ENCODE measurements around the gene COX17.
"Not testable (repeated sequence)": the region's sequence is repeated elsewhere in the genome, so short reads cannot be mapped to it uniquely, and the experiment has no call there.

COX17 gene

DNA sequence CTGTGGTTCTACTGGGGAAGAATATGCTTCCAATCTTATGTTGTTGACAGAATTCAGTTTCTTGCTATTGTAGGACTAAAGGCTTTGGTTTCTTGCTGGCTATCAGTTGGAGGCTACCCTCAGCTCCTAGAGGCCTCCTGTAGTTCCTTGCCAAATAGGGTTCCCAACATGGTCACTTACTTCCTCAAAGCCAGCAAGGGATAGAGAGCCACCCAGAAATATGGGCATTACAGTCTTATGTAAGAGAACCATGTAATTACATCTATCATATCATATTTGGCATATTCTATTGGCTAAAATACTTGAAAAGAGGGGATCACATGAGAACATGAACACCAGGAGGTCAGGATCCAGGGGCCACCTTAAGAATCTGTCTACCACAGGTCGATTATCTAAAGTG lies 6.2 kb upstream of the COX17 start:
- Mint-ChIP-seq H3K4me1 (ENCODE audit: low read depth) (no peaks in the 10 kb centered on the region), H3K4me3 (no peak overlapping the region), H3K9me3 (no peaks in the 10 kb centered on the region), H3K36me3 (ENCODE audit: low read depth) (no peaks in the 10 kb centered on the region), H3K27ac (no peak overlapping the region), H3K27me3 (peaks cover 9% of the 10 kb centered on the region)
- DNase-seq, result no peak

GRCh38 chr3:119681279-119681678 lies 4.1 kb upstream of the COX17 start:
- Mint-ChIP-seq H3K27ac (no peak overlapping the region), H3K36me3 (ENCODE audit: low read depth) (peaks cover 8% of the 10 kb centered on the region), H3K4me1 (ENCODE audit: low read depth) (peaks cover 11% of the 10 kb centered on the region), H3K4me3 (no peak overlapping the region), H3K9me3 (no peaks in the 10 kb centered on the region), H3K27me3 (no peaks in the 10 kb centered on the region)
- no peak for DNase-seq

GRCh38 chr3:119679874-119680273 lies 2.7 kb upstream of the COX17 start:
- no peaks in the 10 kb centered on the region for H3K9me3 Mint-ChIP-seq
- H3K27ac Mint-ChIP-seq, result no peak overlapping the region
- H3K36me3 Mint-ChIP-seq (ENCODE audit: low read depth), result peaks cover 20% of the 10 kb centered on the region
- DNase-seq, result no peak
- no peaks in the 10 kb centered on the region for H3K27me3 Mint-ChIP-seq
- H3K4me3 Mint-ChIP-seq, result no peak overlapping the region
- peaks cover 25% of the 10 kb centered on the region for H3K4me1 Mint-ChIP-seq (ENCODE audit: low read depth)

- Mint-ChIP-seq H3K36me3 (ENCODE audit: low read depth) (peaks cover 37% of the 10 kb centered on the region), H3K4me1 (ENCODE audit: low read depth) (peaks cover 30% of the 10 kb centered on the region)
- H3K4me3 Mint-ChIP-seq, DNase-seq, H3K9me3 Mint-ChIP-seq, H3K27ac Mint-ChIP-seq, H3K27me3 Mint-ChIP-seq: not testable (repeated sequence)
Observed at GRCh38 chr3:119678209-119678608, 1.0 kb upstream of the COX17 start.

DNA sequence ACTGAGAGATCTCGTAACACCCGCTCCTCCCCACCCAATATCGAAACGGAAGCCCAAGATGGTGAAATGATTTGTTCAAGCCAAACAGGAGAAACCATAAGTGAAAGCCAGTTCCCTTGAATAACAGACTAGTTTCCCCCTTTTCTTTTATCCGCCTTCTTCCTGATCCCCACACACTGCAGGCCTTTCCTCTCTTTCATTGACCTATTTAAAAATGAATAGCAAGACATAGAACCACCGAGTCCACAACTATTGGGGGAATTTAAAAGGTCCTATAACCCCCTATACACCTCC lies 382 bp upstream of the COX17 start:
- peak overlapping the region; percentile 94 for H3K4me3 Mint-ChIP-seq
- peaks cover 43% of the 10 kb centered on the region for H3K36me3 Mint-ChIP-seq (ENCODE audit: low read depth)
- H3K27ac Mint-ChIP-seq, result peak overlapping the region; percentile 98
- H3K27me3 Mint-ChIP-seq, result no peaks in the 10 kb centered on the region
- H3K9me3 Mint-ChIP-seq, result no peaks in the 10 kb centered on the region
- no peak for DNase-seq
- peaks cover 36% of the 10 kb centered on the region for H3K4me1 Mint-ChIP-seq (ENCODE audit: low read depth)

DNA sequence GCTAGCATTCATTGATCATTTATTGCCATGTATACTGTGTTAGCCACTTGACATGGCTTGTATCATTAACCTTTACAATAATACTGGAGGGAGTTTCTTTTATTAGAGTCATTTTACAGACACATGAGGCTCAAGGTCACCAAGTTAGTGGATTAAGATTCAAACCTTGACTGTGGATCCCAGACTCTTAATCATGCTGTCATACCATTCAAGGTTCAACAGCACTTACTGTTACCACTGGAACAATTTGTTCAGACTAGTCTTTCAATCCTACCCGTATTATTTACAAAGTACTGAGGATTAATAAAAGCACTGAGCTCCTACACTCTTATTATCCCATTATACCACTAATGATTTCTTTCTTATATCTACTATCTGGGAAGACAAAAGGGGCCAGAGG lies 1.2 kb downstream of the COX17 start:
- Mint-ChIP-seq H3K36me3 (ENCODE audit: low read depth) (peaks cover 59% of the 10 kb centered on the region), H3K9me3 (no peaks in the 10 kb centered on the region), H3K27ac (peak overlapping the region; percentile 98), H3K4me1 (ENCODE audit: low read depth) (peaks cover 47% of the 10 kb centered on the region), H3K4me3 (peak overlapping the region; percentile 94), H3K27me3 (no peaks in the 10 kb centered on the region)
- no peak for DNase-seq

GRCh38 chr3:119675188-119675874 lies 1.9 kb downstream of the COX17 start:
- Mint-ChIP-seq H3K27ac (peak overlapping the region; percentile 98), H3K4me1 (ENCODE audit: low read depth) (peaks cover 50% of the 10 kb centered on the region), H3K4me3 (peak overlapping the region; percentile 94), H3K36me3 (ENCODE audit: low read depth) (peaks cover 65% of the 10 kb centered on the region), H3K9me3 (no peaks in the 10 kb centered on the region), H3K27me3 (no peaks in the 10 kb centered on the region)
- DNase-seq, result no peak

DNA sequence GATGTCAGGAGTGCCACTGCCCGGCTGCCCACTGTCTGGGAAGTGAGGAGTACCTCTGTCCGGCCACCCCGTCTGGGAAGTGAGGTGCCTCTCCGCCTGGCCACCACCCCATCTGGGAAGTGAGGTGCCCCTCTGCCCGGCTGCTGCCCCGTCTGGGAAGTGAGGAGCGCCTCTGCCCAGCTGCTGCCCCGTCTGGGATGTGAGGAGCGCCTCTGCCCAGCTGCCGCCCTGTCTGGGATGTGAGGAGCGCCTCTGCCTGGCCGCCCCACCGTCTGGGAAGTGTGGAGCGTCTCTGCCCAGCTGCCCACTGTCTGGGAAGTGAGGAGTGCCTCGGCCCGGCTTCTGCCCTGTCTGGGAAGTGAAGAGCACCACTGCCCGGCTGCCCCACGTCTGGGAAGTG lies 3.3 kb downstream of the COX17 start:
- Mint-ChIP-seq H3K4me1 (ENCODE audit: low read depth) (peaks cover 56% of the 10 kb centered on the region), H3K27me3 (no peaks in the 10 kb centered on the region), H3K27ac (peak overlapping the region; percentile 77), H3K36me3 (ENCODE audit: low read depth) (peaks cover 79% of the 10 kb centered on the region), H3K4me3 (no peak overlapping the region), H3K9me3 (no peaks in the 10 kb centered on the region)
- DNase-seq, result no peak

- Mint-ChIP-seq H3K4me3 (no peak overlapping the region), H3K27me3 (no peaks in the 10 kb centered on the region), H3K4me1 (ENCODE audit: low read depth) (peaks cover 55% of the 10 kb centered on the region), H3K27ac (peak overlapping the region; percentile 77), H3K9me3 (no peaks in the 10 kb centered on the region), H3K36me3 (ENCODE audit: low read depth) (peaks cover 85% of the 10 kb centered on the region)
- DNase-seq, result no peak
Observed at GRCh38 chr3:119672776-119673175, 4.4 kb downstream of the COX17 start.

DNA sequence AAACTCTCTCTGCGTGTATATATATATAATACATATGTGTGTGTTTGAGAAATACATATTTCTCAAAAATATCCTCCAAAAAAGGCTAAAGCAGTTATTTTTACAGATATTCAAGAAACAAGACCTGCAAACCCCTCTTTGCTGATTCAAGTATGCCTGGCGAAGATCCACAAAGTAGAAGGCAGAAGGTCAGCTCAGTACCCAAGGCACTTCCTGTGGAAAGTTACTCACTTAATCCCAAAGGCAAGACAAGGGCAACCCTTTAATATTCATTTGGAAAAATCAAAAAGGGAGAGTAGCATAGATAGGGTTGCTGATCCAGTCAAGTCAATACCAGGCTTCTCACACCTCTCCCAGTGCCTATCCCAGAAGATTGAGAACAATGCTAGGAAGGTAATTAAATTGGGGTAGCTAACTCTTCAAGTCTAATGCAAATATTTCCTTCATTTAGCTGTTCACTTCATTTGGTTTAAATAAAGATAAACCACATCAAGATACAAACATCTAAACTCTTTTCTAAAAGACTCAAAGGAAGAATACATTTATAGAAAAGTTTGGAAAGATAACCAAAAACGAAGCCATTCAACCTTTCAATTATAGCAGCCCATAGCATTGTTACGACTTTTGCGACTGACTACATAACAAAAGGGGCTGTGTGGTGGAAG lies 7.2 kb downstream of the COX17 start:
- no peak for DNase-seq
- Mint-ChIP-seq H3K9me3 (no peaks in the 10 kb centered on the region), H3K4me1 (ENCODE audit: low read depth) (peaks cover 32% of the 10 kb centered on the region), H3K27me3 (no peaks in the 10 kb centered on the region), H3K36me3 (ENCODE audit: low read depth) (peaks cover 80% of the 10 kb centered on the region), H3K27ac (peak overlapping the region; percentile 69), H3K4me3 (no peak overlapping the region)

- Mint-ChIP-seq H3K4me1 (ENCODE audit: low read depth) (peaks cover 10% of the 10 kb centered on the region), H3K27me3 (no peaks in the 10 kb centered on the region), H3K36me3 (ENCODE audit: low read depth) (peaks cover 40% of the 10 kb centered on the region), H3K27ac (no peak overlapping the region), H3K4me3 (no peak overlapping the region), H3K9me3 (no peaks in the 10 kb centered on the region)
- DNase-seq, result no peak
Observed at GRCh38 chr3:119665954-119666559, 11.1 kb downstream of the COX17 start.

GRCh38 chr3:119664850-119665379 lies 12.3 kb downstream of the COX17 start:
- no peaks in the 10 kb centered on the region for H3K27me3 Mint-ChIP-seq
- H3K4me1 Mint-ChIP-seq (ENCODE audit: low read depth), result peaks cover 3% of the 10 kb centered on the region
- H3K9me3 Mint-ChIP-seq, result no peaks in the 10 kb centered on the region
- no peak for DNase-seq
- H3K36me3 Mint-ChIP-seq (ENCODE audit: low read depth), result peaks cover 31% of the 10 kb centered on the region
- no peak overlapping the region for H3K4me3 Mint-ChIP-seq
- H3K27ac Mint-ChIP-seq, result no peak overlapping the region

- H3K36me3 Mint-ChIP-seq (ENCODE audit: low read depth), result peaks cover 31% of the 10 kb centered on the region
- H3K4me3 Mint-ChIP-seq, result no peak overlapping the region
- H3K9me3 Mint-ChIP-seq, result no peaks in the 10 kb centered on the region
- H3K27ac Mint-ChIP-seq, result no peak overlapping the region
- H3K27me3 Mint-ChIP-seq, result no peaks in the 10 kb centered on the region
- peaks cover 1% of the 10 kb centered on the region for H3K4me1 Mint-ChIP-seq (ENCODE audit: low read depth)
- DNase-seq, result no peak
Observed at GRCh38 chr3:119664370-119664769, 12.8 kb downstream of the COX17 start.

DNA sequence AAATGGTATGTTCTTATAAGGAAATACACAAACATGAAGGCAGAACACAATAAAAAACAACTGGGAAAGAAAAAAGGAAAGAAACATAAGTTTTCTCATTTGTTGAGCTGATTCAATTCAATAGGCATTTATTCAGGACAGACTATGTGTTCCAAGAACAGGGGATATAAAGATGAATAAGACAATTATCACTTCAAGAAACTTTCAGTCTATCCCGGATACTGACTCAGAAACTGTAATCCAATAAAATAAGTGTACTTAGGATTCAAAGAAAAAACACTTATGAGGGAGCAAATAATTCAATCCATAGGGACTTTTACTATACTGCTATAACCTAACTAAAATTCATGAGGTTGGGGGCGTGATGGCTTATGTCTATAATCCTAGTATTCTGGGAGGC lies 13.3 kb downstream of the COX17 start:
- Mint-ChIP-seq H3K27ac (no peak overlapping the region), H3K4me1 (ENCODE audit: low read depth) (peaks cover 1% of the 10 kb centered on the region), H3K4me3 (no peak overlapping the region)

More for the DNA sequence above, 13.3 kb downstream of the COX17 start:
- no peak for DNase-seq
- no peaks in the 10 kb centered on the region for H3K9me3 Mint-ChIP-seq
- H3K36me3 Mint-ChIP-seq (ENCODE audit: low read depth), result peaks cover 28% of the 10 kb centered on the region
- H3K27me3 Mint-ChIP-seq, result no peaks in the 10 kb centered on the region
